HepG2 (cell line): ENCODE measurements around the gene BMF. TPM values are rescaled to one million over a fixed set of nuclear protein-coding genes. Genes with fewer than 3 reads are reported as not detected.

Experiments used
- ARID4A ChIP-seq: sonication (generic); formaldehyde crosslinking; IDR thresholded peaks from 2 replicates; pipeline ENCODE4 v1.5.0; 2020; ENCODE audit warnings: mild to moderate bottlenecking, missing genetic modification reagents, borderline replicate concordance
- BORCS8-MEF2B ChIP-seq: sonication (generic); formaldehyde crosslinking; IDR thresholded peaks from 2 replicates; pipeline ENCODE4 v1.8.0; 2022; ENCODE audit warnings: mild to moderate bottlenecking, missing genetic modification reagents
- CREB1 ChIP-seq, 2 experiments: fragments of 450-650 bp in 1 of 2; IDR thresholded peaks; 2 replicates each; pipeline ENCODE4 v1.6.1; 2016 to 2017; ENCODE audit warnings: control low read depth in 1 of 2, mild to moderate bottlenecking in 1 of 2, missing compliant biosample characterization in 1 of 2, missing genetic modification characterization in 1 of 2
- DDIT3 ChIP-seq: sonication (generic); formaldehyde crosslinking; IDR thresholded peaks from 2 replicates; pipeline ENCODE4 v1.4.0; 2020; ENCODE audit warnings: mild to moderate bottlenecking, missing genetic modification reagents
- GABPB1 ChIP-seq: IDR thresholded peaks from 2 replicates; pipeline ENCODE4 v1.6.1; 2016; ENCODE audit warnings: mild to moderate bottlenecking, missing genetic modification reagents, moderate library complexity, missing compliant biosample characterization
- KDM3A ChIP-seq: IDR thresholded peaks from 2 replicates; pipeline ENCODE4 v1.6.1; 2018; ENCODE audit warnings: low read depth, missing compliant biosample characterization
- KDM5B ChIP-seq: sonication (generic); formaldehyde crosslinking; IDR thresholded peaks from 2 replicates; pipeline ENCODE4 v1.4.0; 2020; ENCODE audit warnings: missing genetic modification reagents, mild to moderate bottlenecking, borderline replicate concordance
- NRL ChIP-seq: sonication (generic); formaldehyde crosslinking; IDR thresholded peaks from 2 replicates; pipeline ENCODE4 v1.5.0; 2020; ENCODE audit warnings: missing genetic modification reagents, mild to moderate bottlenecking, moderate library complexity, borderline replicate concordance
- PHF5A ChIP-seq: IDR thresholded peaks from one replicate; pipeline ENCODE4 v1.6.1; 2018; ENCODE audit warnings: low read depth, missing genetic modification reagents; ENCODE audit not compliant: unreplicated experiment
- POGZ ChIP-seq: sonication (generic); formaldehyde crosslinking; IDR thresholded peaks from 2 replicates; pipeline ENCODE4 v1.4.0; 2020; ENCODE audit warnings: mild to moderate bottlenecking, missing genetic modification reagents
- ZFP1 ChIP-seq: IDR thresholded peaks from 2 replicates; pipeline ENCODE4 v1.6.1; 2016
- ZNF709 ChIP-seq: sonication (generic); formaldehyde crosslinking; IDR thresholded peaks from 2 replicates; pipeline ENCODE4 v1.5.0; 2020; ENCODE audit warnings: mild to moderate bottlenecking, missing genetic modification reagents
- ZNF777 ChIP-seq: sonication (generic); formaldehyde crosslinking; IDR thresholded peaks from 2 replicates; pipeline ENCODE4 v1.4.0; 2020; ENCODE audit warnings: missing genetic modification reagents
- polyA plus RNA-seq, 8 experiments: library from polyadenylated mRNA; depleted of rRNA in 3 of 8; stranded (reverse) in 7 of 8; unstranded in 1 of 8; fragments of >200 nt; fragmentation: Illumina TruSeq in 4 of 8; extraction: Trizol in 4 of 8; gene quantifications; 2 replicates each; pipeline versions ENCODE4 v1.2.1 to v1.2.3, GENCODE V29; 2011 to 2016; ENCODE audit warnings: low read depth in 4 of 8, missing spikeins in 1 of 8, mixed read lengths in 1 of 8; ENCODE audit not compliant: insufficient read depth in 1 of 8
- total RNA-seq, 5 experiments: library from RNA; depleted of rRNA; stranded (reverse); fragments of >200 nt; fragmentation: Illumina TruSeq; extraction: Trizol; gene quantifications; 2 replicates each; pipeline ENCODE4 v1.2.3, GENCODE V29; 2016; ENCODE audit warnings: low read depth in 1 of 5
- TF ChIP-seq, protein P1 (sequence below), 2 experiments: sonication (generic) in 1 of 2; formaldehyde crosslinking in 1 of 2; IDR thresholded peaks; 2 replicates each; pipeline versions ENCODE4 v1.4.0 to v1.6.1; 2018 to 2020; ENCODE audit warnings: missing genetic modification reagents in 2 of 2, borderline replicate concordance in 1 of 2, low read depth in 1 of 2, mild to moderate bottlenecking in 1 of 2, missing biosample characterization in 1 of 2
- TF ChIP-seq, protein P2 (sequence below): sonication (generic); formaldehyde crosslinking; IDR thresholded peaks from 2 replicates; pipeline ENCODE4; 2020; ENCODE audit warnings: missing genetic modification reagents, mild to moderate bottlenecking, borderline replicate concordance
- TF ChIP-seq, protein P3 (sequence below): sonication (generic); formaldehyde crosslinking; IDR thresholded peaks from 2 replicates; pipeline ENCODE4 v1.8.0; 2022; ENCODE audit warnings: missing genetic modification reagents, mild to moderate bottlenecking, borderline replicate concordance

BMF gene
- total and polyA plus RNA-seq, 2 of the 13 experiments (the other 11 are each of a cell fraction or from before 2014, with no cell fraction given): 8.7 to 15.9 TPM

DNA sequence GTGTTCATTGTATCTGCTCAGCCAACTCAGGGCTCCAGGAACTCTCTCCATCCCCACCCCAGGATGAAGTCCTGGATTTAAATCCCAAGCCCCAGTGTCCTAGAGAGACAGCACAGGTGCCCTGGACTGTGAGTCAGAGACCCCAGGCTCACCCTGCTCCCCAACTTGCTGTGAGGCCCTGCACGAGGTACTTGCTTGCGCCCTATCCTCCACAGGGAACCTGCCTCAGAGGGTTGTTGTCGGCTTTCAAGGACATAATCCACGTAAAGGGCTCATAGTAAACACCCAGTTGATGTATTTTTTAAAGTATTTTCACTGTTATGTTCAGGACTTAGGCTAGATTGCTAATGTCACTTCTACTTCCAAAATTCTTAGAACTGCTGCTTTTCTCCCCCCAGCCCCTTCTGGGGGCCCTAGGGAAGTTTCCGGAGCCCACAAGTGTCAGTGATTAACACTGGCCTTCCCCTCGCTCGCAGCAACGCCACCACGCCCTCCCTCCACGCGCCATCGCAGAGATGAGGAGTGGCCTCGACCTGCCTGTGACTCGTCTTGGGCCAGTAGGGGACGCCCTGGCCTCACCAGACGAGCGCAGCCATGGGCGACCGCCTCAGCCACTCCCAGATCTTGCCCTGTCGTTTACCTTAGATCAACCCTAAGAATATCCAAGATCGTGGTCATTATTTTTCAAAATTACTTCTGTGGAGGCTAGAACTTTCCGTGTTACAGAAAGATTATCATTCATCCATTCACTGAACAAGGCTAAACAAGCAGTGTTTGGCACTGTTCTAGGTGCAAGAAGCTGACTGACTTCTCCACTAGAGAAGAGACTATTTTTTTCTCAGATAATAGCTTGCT is 63.7 kb downstream of the BMF start (continued):
- 0 out of 2 replicates have a peak, but pooled peaks have one; percentile 47 for TF ChIP-seq KDM3A (CRISPR knock-in tag)
- peak; percentile 53 for TF ChIP-seq PHF5A (CRISPR knock-in tag)
- peak; percentile 58; the same call in 1 of the 2 replicates for TF ChIP-seq NRL (CRISPR knock-in tag)
- 0 out of 2 replicates have a peak, but pooled peaks have one; percentile 25 for TF ChIP-seq ZNF777 (CRISPR knock-in tag)
- TF ChIP-seq ZFP1 (CRISPR knock-in tag): no peak
- TF ChIP-seq BORCS8-MEF2B: peak; percentile 57; the same call in 1 of the 2 replicates
- TF ChIP-seq, protein P1, sequence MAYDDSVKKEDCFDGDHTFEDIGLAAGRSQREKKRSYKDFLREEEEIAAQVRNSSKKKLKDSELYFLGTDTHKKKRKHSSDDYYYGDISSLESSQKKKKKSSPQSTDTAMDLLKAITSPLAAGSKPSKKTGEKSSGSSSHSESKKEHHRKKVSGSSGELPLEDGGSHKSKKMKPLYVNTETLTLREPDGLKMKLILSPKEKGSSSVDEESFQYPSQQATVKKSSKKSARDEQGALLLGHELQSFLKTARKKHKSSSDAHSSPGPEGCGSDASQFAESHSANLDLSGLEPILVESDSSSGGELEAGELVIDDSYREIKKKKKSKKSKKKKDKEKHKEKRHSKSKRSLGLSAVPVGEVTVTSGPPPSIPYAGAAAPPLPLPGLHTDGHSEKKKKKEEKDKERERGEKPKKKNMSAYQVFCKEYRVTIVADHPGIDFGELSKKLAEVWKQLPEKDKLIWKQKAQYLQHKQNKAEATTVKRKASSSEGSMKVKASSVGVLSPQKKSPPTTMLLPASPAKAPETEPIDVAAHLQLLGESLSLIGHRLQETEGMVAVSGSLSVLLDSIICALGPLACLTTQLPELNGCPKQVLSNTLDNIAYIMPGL (CRISPR knock-in tag; IDR thresholded peaks at IDR 0.05; ENCODE audit: borderline replicate concordance in 1 of 2, low read depth in 1 of 2): peak; percentile 71 to 72; a peak in 3 of 4 replicates
- TF ChIP-seq CREB1 (IDR thresholded peaks at IDR 0.05): peak; percentile 12; the same call in 1 of the 2 replicates
- TF ChIP-seq CREB1 (CRISPR knock-in tag; IDR thresholded peaks at IDR 0.05): no peak
- TF ChIP-seq KDM5B (CRISPR knock-in tag): peak; percentile 76; the same call in 1 of the 2 replicates
- TF ChIP-seq, protein P2, sequence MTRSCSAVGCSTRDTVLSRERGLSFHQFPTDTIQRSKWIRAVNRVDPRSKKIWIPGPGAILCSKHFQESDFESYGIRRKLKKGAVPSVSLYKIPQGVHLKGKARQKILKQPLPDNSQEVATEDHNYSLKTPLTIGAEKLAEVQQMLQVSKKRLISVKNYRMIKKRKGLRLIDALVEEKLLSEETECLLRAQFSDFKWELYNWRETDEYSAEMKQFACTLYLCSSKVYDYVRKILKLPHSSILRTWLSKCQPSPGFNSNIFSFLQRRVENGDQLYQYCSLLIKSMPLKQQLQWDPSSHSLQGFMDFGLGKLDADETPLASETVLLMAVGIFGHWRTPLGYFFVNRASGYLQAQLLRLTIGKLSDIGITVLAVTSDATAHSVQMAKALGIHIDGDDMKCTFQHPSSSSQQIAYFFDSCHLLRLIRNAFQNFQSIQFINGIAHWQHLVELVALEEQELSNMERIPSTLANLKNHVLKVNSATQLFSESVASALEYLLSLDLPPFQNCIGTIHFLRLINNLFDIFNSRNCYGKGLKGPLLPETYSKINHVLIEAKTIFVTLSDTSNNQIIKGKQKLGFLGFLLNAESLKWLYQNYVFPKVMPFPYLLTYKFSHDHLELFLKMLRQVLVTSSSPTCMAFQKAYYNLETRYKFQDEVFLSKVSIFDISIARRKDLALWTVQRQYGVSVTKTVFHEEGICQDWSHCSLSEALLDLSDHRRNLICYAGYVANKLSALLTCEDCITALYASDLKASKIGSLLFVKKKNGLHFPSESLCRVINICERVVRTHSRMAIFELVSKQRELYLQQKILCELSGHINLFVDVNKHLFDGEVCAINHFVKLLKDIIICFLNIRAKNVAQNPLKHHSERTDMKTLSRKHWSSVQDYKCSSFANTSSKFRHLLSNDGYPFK (CRISPR knock-in tag): peak; percentile 39; the same call in 1 of the 2 replicates
- TF ChIP-seq, protein P3, sequence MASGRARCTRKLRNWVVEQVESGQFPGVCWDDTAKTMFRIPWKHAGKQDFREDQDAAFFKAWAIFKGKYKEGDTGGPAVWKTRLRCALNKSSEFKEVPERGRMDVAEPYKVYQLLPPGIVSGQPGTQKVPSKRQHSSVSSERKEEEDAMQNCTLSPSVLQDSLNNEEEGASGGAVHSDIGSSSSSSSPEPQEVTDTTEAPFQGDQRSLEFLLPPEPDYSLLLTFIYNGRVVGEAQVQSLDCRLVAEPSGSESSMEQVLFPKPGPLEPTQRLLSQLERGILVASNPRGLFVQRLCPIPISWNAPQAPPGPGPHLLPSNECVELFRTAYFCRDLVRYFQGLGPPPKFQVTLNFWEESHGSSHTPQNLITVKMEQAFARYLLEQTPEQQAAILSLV (CRISPR knock-in tag): 0 out of 2 replicates have a peak, but pooled peaks have one; percentile 24
- no peak for TF ChIP-seq DDIT3 (CRISPR knock-in tag)
- peak; percentile 43; the same call in 1 of the 2 replicates for TF ChIP-seq POGZ (CRISPR knock-in tag)
- peak; percentile 71; the same call in 1 of the 2 replicates for TF ChIP-seq ARID4A (CRISPR knock-in tag)
- TF ChIP-seq ZNF709 (CRISPR knock-in tag): no peak
- TF ChIP-seq GABPB1 (CRISPR knock-in tag): peak; percentile 60
